ENCODE results near the gene GLG1. TPM values are rescaled to one million over a fixed set of nuclear protein-coding genes. Genes with fewer than 3 reads are reported as not detected.
"Not testable (repeated sequence)": the region's sequence is repeated elsewhere in the genome, so short reads cannot be mapped to it uniquely, and the experiment has no call there.

Gene GLG1
- total RNA-seq, 1 donor from 2014 or later, result 97.1 TPM

- not testable (repeated sequence) for H3K27ac ChIP-seq (ENCODE audit: low read depth, low read length); H3K27me3 ChIP-seq (ENCODE audit: control insufficient read depth in 3 of 3, insufficient read depth in 3 of 3, low read length in 3 of 3)
Measured at GRCh38 chr16:74419811-74420210, 187.1 kb downstream of the GLG1 start.

GRCh38 chr16:74417897-74418296, 189.0 kb downstream of the GLG1 start:
- H3K27me3 ChIP-seq (ENCODE audit: control insufficient read depth in 3 of 3, insufficient read depth in 3 of 3, low read length in 3 of 3); H3K4me3 ChIP-seq (ENCODE audit: low read length in 3 of 3); H3K4me1 ChIP-seq (ENCODE audit: control insufficient read depth in 3 of 3, insufficient read depth in 3 of 3, low read length in 3 of 3); H3K9me3 ChIP-seq (ENCODE audit: control insufficient read depth in 3 of 3, low read length in 3 of 3); H3K36me3 ChIP-seq (ENCODE audit: control insufficient read depth in 3 of 3, insufficient read depth in 3 of 3, low read length in 3 of 3); H3K27ac ChIP-seq (ENCODE audit: low read depth, low read length); H3K9ac ChIP-seq (ENCODE audit: low read depth in 1 of 3, low read length in 3 of 3): not testable (repeated sequence)

More at GRCh38 chr16:74419811-74420210, 187.1 kb downstream of the GLG1 start:
- not testable (repeated sequence) for H3K4me1 ChIP-seq (ENCODE audit: control insufficient read depth in 3 of 3, insufficient read depth in 3 of 3, low read length in 3 of 3); H3K9me3 ChIP-seq (ENCODE audit: control insufficient read depth in 3 of 3, low read length in 3 of 3); H3K9ac ChIP-seq (ENCODE audit: low read depth in 1 of 3, low read length in 3 of 3); H3K4me3 ChIP-seq (ENCODE audit: low read length in 3 of 3); H3K36me3 ChIP-seq (ENCODE audit: control insufficient read depth in 3 of 3, insufficient read depth in 3 of 3, low read length in 3 of 3)

GRCh38 chr16:74413920-74414319, 193.0 kb downstream of the GLG1 start:
- H3K27ac ChIP-seq (ENCODE audit: low read depth, low read length); H3K9me3 ChIP-seq (ENCODE audit: control insufficient read depth in 3 of 3, low read length in 3 of 3); H3K4me1 ChIP-seq (ENCODE audit: control insufficient read depth in 3 of 3, insufficient read depth in 3 of 3, low read length in 3 of 3); H3K27me3 ChIP-seq (ENCODE audit: control insufficient read depth in 3 of 3, insufficient read depth in 3 of 3, low read length in 3 of 3); H3K9ac ChIP-seq (ENCODE audit: low read depth in 1 of 3, low read length in 3 of 3); H3K36me3 ChIP-seq (ENCODE audit: control insufficient read depth in 3 of 3, insufficient read depth in 3 of 3, low read length in 3 of 3); H3K4me3 ChIP-seq (ENCODE audit: low read length in 3 of 3): not testable (repeated sequence)

- H3K4me1 ChIP-seq (ENCODE audit: control insufficient read depth in 3 of 3, insufficient read depth in 3 of 3, low read length in 3 of 3); H3K27me3 ChIP-seq (ENCODE audit: control insufficient read depth in 3 of 3, insufficient read depth in 3 of 3, low read length in 3 of 3); H3K9ac ChIP-seq (ENCODE audit: low read depth in 1 of 3, low read length in 3 of 3); H3K36me3 ChIP-seq (ENCODE audit: control insufficient read depth in 3 of 3, insufficient read depth in 3 of 3, low read length in 3 of 3); H3K9me3 ChIP-seq (ENCODE audit: control insufficient read depth in 3 of 3, low read length in 3 of 3); H3K27ac ChIP-seq (ENCODE audit: low read depth, low read length); H3K4me3 ChIP-seq (ENCODE audit: low read length in 3 of 3): not testable (repeated sequence)
Measured at GRCh38 chr16:74413485-74413884, 193.4 kb downstream of the GLG1 start.

- H3K27me3 ChIP-seq (ENCODE audit: control insufficient read depth in 3 of 3, insufficient read depth in 3 of 3, low read length in 3 of 3); H3K4me1 ChIP-seq (ENCODE audit: control insufficient read depth in 3 of 3, insufficient read depth in 3 of 3, low read length in 3 of 3); H3K36me3 ChIP-seq (ENCODE audit: control insufficient read depth in 3 of 3, insufficient read depth in 3 of 3, low read length in 3 of 3); H3K9ac ChIP-seq (ENCODE audit: low read depth in 1 of 3, low read length in 3 of 3); H3K4me3 ChIP-seq (ENCODE audit: low read length in 3 of 3); H3K27ac ChIP-seq (ENCODE audit: low read depth, low read length); H3K9me3 ChIP-seq (ENCODE audit: control insufficient read depth in 3 of 3, low read length in 3 of 3): not testable (repeated sequence)
Measured at GRCh38 chr16:74412775-74413390, 194.0 kb downstream of the GLG1 start.

GRCh38 chr16:74412138-74412774, 194.7 kb downstream of the GLG1 start:
- H3K27ac ChIP-seq (ENCODE audit: low read depth, low read length); H3K4me1 ChIP-seq (ENCODE audit: control insufficient read depth in 3 of 3, insufficient read depth in 3 of 3, low read length in 3 of 3); H3K36me3 ChIP-seq (ENCODE audit: control insufficient read depth in 3 of 3, insufficient read depth in 3 of 3, low read length in 3 of 3); H3K9me3 ChIP-seq (ENCODE audit: control insufficient read depth in 3 of 3, low read length in 3 of 3); H3K27me3 ChIP-seq (ENCODE audit: control insufficient read depth in 3 of 3, insufficient read depth in 3 of 3, low read length in 3 of 3); H3K9ac ChIP-seq (ENCODE audit: low read depth in 1 of 3, low read length in 3 of 3); H3K4me3 ChIP-seq (ENCODE audit: low read length in 3 of 3): not testable (repeated sequence)

- H3K27me3 ChIP-seq (ENCODE audit: control insufficient read depth in 3 of 3, insufficient read depth in 3 of 3, low read length in 3 of 3); H3K36me3 ChIP-seq (ENCODE audit: control insufficient read depth in 3 of 3, insufficient read depth in 3 of 3, low read length in 3 of 3); H3K9ac ChIP-seq (ENCODE audit: low read depth in 1 of 3, low read length in 3 of 3); H3K4me3 ChIP-seq (ENCODE audit: low read length in 3 of 3); H3K4me1 ChIP-seq (ENCODE audit: control insufficient read depth in 3 of 3, insufficient read depth in 3 of 3, low read length in 3 of 3); H3K27ac ChIP-seq (ENCODE audit: low read depth, low read length); H3K9me3 ChIP-seq (ENCODE audit: control insufficient read depth in 3 of 3, low read length in 3 of 3): not testable (repeated sequence)
Measured at GRCh38 chr16:74410981-74411380, 195.9 kb downstream of the GLG1 start.

GRCh38 chr16:74410057-74410957, 196.6 kb downstream of the GLG1 start:
- not testable (repeated sequence) for H3K9ac ChIP-seq (ENCODE audit: low read depth in 1 of 3, low read length in 3 of 3); H3K4me1 ChIP-seq (ENCODE audit: control insufficient read depth in 3 of 3, insufficient read depth in 3 of 3, low read length in 3 of 3); H3K27ac ChIP-seq (ENCODE audit: low read depth, low read length); H3K4me3 ChIP-seq (ENCODE audit: low read length in 3 of 3); H3K9me3 ChIP-seq (ENCODE audit: control insufficient read depth in 3 of 3, low read length in 3 of 3); H3K27me3 ChIP-seq (ENCODE audit: control insufficient read depth in 3 of 3, insufficient read depth in 3 of 3, low read length in 3 of 3); H3K36me3 ChIP-seq (ENCODE audit: control insufficient read depth in 3 of 3, insufficient read depth in 3 of 3, low read length in 3 of 3)

- H3K27ac ChIP-seq (ENCODE audit: low read depth, low read length); H3K27me3 ChIP-seq (ENCODE audit: control insufficient read depth in 3 of 3, insufficient read depth in 3 of 3, low read length in 3 of 3): not testable (repeated sequence)
Measured at GRCh38 chr16:74409185-74409981, 197.5 kb downstream of the GLG1 start.

GRCh38 chr16:74407362-74407705, 199.6 kb downstream of the GLG1 start:
- not testable (repeated sequence) for H3K27me3 ChIP-seq (ENCODE audit: control insufficient read depth in 3 of 3, insufficient read depth in 3 of 3, low read length in 3 of 3); H3K27ac ChIP-seq (ENCODE audit: low read depth, low read length); H3K9me3 ChIP-seq (ENCODE audit: control insufficient read depth in 3 of 3, low read length in 3 of 3); H3K4me1 ChIP-seq (ENCODE audit: control insufficient read depth in 3 of 3, insufficient read depth in 3 of 3, low read length in 3 of 3); H3K36me3 ChIP-seq (ENCODE audit: control insufficient read depth in 3 of 3, insufficient read depth in 3 of 3, low read length in 3 of 3)
- H3K4me3 ChIP-seq (ENCODE audit: low read length in 3 of 3), result peak overlapping the region in 1 of 3 donors; percentile 35
- peak overlapping the region in 1 of 3 donors; percentile 53 for H3K9ac ChIP-seq (ENCODE audit: low read depth in 1 of 3, low read length in 3 of 3)

More at GRCh38 chr16:74409185-74409981, 197.5 kb downstream of the GLG1 start:
- not testable (repeated sequence) for H3K4me1 ChIP-seq (ENCODE audit: control insufficient read depth in 3 of 3, insufficient read depth in 3 of 3, low read length in 3 of 3); H3K9ac ChIP-seq (ENCODE audit: low read depth in 1 of 3, low read length in 3 of 3); H3K36me3 ChIP-seq (ENCODE audit: control insufficient read depth in 3 of 3, insufficient read depth in 3 of 3, low read length in 3 of 3); H3K9me3 ChIP-seq (ENCODE audit: control insufficient read depth in 3 of 3, low read length in 3 of 3); H3K4me3 ChIP-seq (ENCODE audit: low read length in 3 of 3)

Data from skeletal muscle tissue (tissue), 4 donors.